GM12872 (cell line): Measurements from ENCODE around the gene CDC45.

ENCODE experiments used
- TF ChIP-seq, protein P1 (sequence below): IDR thresholded peaks from 3 replicates; pipeline ENCODE4 v1.5.1; 2011; ENCODE audit warnings: low read depth, mild to moderate bottlenecking, low read length, moderate library complexity; ENCODE audit not compliant: insufficient read depth

CDC45 gene

DNA sequence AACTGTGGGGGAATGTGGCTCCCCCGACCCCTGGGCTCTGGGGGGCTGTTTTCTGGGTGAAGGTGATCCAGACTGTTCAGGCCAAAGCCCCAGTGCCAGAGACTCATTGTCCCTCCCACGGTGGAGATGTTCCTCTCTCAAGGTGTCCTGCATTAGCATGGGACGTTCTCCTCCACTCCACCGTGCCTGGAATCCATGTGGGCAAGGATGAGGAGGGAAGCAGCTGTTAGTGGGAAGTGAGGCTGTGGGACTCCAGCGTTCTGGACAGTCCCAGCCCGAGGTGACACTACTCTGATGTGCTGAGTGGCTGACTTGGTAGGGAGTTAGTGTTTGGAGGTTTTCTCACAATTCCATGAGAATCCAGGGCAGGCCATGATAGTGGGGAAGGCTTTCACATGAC is 75.9 kb downstream of the CDC45 start:
- TF ChIP-seq, protein P1, sequence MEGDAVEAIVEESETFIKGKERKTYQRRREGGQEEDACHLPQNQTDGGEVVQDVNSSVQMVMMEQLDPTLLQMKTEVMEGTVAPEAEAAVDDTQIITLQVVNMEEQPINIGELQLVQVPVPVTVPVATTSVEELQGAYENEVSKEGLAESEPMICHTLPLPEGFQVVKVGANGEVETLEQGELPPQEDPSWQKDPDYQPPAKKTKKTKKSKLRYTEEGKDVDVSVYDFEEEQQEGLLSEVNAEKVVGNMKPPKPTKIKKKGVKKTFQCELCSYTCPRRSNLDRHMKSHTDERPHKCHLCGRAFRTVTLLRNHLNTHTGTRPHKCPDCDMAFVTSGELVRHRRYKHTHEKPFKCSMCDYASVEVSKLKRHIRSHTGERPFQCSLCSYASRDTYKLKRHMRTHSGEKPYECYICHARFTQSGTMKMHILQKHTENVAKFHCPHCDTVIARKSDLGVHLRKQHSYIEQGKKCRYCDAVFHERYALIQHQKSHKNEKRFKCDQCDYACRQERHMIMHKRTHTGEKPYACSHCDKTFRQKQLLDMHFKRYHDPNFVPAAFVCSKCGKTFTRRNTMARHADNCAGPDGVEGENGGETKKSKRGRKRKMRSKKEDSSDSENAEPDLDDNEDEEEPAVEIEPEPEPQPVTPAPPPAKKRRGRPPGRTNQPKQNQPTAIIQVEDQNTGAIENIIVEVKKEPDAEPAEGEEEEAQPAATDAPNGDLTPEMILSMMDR = no peak

DNA sequence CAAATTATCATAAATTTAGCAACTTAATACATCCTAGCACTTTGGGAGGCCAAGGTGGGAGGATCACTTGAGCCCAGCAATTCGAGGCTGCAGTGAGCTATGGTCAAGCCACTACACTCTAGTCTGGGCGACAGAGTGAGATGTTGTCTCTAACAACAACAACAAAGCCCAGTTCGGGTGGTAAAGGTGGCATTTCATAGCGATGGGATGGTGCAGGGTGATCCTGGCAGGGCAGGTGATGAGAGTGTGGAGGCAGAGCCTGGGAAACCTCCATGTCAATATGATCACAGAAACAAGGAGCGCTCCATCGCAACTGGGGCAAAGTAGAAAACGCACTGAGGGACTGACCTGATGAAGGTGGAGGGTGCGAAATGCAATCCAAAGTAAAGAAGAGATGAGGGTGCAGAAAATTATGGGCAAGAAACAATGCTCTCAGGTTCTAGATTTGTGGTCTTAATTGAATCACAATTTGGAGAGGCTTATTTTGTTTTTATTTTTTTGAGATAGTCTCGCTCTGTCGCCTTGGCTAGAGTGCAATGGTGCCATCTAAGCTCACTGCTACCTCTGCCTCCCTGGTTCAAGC is 77.3 kb downstream of the CDC45 start:
- TF ChIP-seq, protein P1 = no peak

DNA sequence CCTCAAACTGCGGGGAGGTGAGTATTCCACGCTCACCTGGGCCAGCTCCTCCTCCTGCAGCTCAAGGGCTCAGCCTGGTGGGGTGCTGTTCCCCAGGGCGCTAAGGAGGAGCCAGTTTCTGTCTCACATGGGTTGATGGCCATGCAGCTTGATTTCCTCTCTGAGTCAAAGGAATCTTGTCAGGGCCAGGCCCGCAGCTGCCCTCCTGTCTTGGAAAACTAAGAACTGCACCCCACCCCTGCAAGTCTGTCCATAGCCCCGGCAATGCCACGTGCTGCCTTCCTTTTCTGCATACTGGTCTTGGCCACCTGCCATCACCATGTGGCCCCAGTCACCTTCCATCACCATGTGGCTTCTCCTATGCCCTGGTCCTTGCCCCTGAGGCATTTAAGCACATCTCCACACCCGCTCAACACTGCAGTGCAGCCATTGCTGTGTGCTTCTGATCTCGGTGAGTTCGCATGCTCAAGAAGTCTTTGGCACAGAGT is 79.6 kb downstream of the CDC45 start:
- TF ChIP-seq, protein P1 = 0 out of 3 replicates have a peak, but pooled peaks have one; percentile 12

- TF ChIP-seq, protein P1 = no peak
Measured at GRCh38 chr22:19559956-19560355, 80.2 kb downstream of the CDC45 start.

GRCh38 chr22:19565382-19566278 is 85.9 kb downstream of the CDC45 start:
- TF ChIP-seq, protein P1 = no peak

DNA sequence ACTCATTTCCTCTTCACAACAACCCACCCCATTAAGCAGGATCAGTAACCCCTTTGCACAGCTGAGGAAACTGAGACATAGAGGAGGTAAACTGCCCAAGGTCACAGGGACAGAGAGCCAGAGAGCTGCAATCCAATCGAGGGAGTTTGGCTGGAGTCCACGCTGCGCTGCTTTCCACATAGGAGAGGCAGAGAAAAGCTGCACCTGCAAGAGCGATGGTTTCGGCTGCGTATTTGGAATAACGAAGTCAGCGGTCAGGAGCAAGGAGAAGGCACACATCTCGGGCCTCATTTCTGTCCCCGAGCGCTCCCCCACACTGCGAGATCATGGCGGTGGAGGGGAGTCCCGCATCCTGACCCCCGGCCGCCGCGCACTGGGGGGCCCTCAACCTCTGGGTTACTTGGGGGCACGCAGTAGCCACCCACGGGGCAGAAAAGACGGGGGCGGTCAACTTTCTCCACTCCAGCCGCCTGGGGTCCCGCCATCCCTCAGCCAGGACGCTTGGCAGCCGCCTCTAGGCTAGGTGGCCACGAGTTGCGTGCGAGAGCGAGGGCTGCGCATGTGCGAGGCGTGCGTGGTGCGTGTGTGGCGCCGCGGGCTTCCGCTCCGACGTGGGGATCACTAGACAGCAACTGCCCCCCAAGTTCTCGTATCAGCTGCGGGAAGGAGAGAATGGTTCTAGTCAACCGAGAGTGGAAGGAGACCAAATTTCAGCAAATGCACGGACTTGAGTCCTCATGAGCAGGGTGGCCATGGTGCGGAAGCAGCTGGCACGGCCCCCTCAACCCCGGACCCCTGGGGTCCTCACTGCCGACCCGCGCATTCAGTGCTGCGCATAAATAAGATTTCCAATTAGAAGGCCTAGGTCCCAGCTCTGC is 86.8 kb downstream of the CDC45 start:
- TF ChIP-seq, protein P1 = no peak
